ENCODE measurements around the gene OTX1. TPM values are rescaled to one million over a fixed set of nuclear protein-coding genes. Genes with fewer than 3 reads are reported as not detected.
A peak's percentile ranks its signal among the peaks of the same experiment; 100 is the strongest.

Gene OTX1
- total and polyA plus RNA-seq, 9 of the 15 experiments (the other 6 are each of a cell fraction or from before 2014, with no cell fraction given) = 0.18 to 7.1 (median 0.58) TPM

- no peak for TF ChIP-seq CHD7 (IDR thresholded peaks at IDR 0.05; ENCODE audit: low read depth, low read length)
- no peak for TF ChIP-seq E2F8 (IDR thresholded peaks at IDR 0.05; ENCODE audit: low read depth, partially characterized antibody)
- TF ChIP-seq HEY1 (CRISPR knock-in tag; IDR thresholded peaks at IDR 0.05; ENCODE audit: borderline replicate concordance) = no peak
- TF ChIP-seq POLR2H (tag; IDR thresholded peaks at IDR 0.05; ENCODE audit: low read depth) = no peak
- 0 out of 2 replicates have a peak, but pooled peaks have one; percentile 13 for TF ChIP-seq DEAF1 (CRISPR knock-in tag; IDR thresholded peaks at IDR 0.05)
- TF ChIP-seq SMC3 (conservative IDR thresholded peaks at IDR 0.05; ENCODE audit: insufficient read depth, low read depth, low read length) = peak; percentile 25; the same call in 1 of the 2 replicates
- TF ChIP-seq RAD51 (IDR thresholded peaks at IDR 0.05; ENCODE audit: borderline replicate concordance, low read depth) = no peak
- no peak for TF ChIP-seq NRF1 (conservative IDR thresholded peaks at IDR 0.05 in 1 of 2, IDR thresholded peaks at IDR 0.05 in 1 of 2)
- no peak for TF ChIP-seq ZNF444 (CRISPR knock-in tag; IDR thresholded peaks at IDR 0.05)
Observed at GRCh38 chr2:63078852-63079606, 28.4 kb downstream of the OTX1 start (continued).
